Esophagus squamous epithelium (tissue), 5 donors: ENCODE measurements around the gene SPECC1L. TPM values are rescaled to one million over a fixed set of nuclear protein-coding genes. Genes with fewer than 3 reads are reported as not detected.
"Not testable (repeated sequence)": the region's sequence is repeated elsewhere in the genome, so short reads cannot be mapped to it uniquely, and the experiment has no call there.

Experiments
- DNase-seq: peaks from one replicate; lab custom pipeline; 2025; lab: John Stamatoyannopoulos, UW
- H3K27ac ChIP-seq, 4 donors: fragments of 200-600 bp; sonication (generic); one replicate each; pipeline ENCODE4 v1.5.1; 2016 to 2019; ENCODE audit warnings: mild to moderate bottlenecking in 1 of 4
- H3K27me3 ChIP-seq, 4 donors: fragments of 200-600 bp; sonication (generic); 1 replicate in 3 of 4; 2 replicates in 1 of 4; pipeline versions ENCODE4 v1.5.1 to v1.6.0; 2017 to 2021; ENCODE audit warnings: antibody characterized with exemption in 1 of 4
- H3K36me3 ChIP-seq, 3 donors: fragments of 200-600 bp; sonication (generic); one replicate each; pipeline ENCODE4 v1.5.1; 2016 to 2019
- H3K4me1 ChIP-seq, 3 donors: fragments of 200-600 bp; sonication (generic); one replicate each; pipeline ENCODE4 v1.5.1; 2017 to 2019
- H3K4me3 ChIP-seq, 4 donors: fragments of 200-600 bp; sonication (generic); 1 replicate in 3 of 4; 2 replicates in 1 of 4; pipeline ENCODE4 v1.5.1; 2016 to 2019; ENCODE audit warnings: mild to moderate bottlenecking in 2 of 4, moderate library complexity in 1 of 4
- H3K9me3 ChIP-seq, 3 donors: fragments of 200-600 bp; sonication (generic); one replicate each; pipeline ENCODE4 v1.5.1; 2016 to 2019
- CTCF ChIP-seq, 6 experiments: fragments of 450-650 bp in 4 of 6; fragments of 200-600 bp in 2 of 6; sonication (generic) in 2 of 6; IDR thresholded peaks; one replicate each; pipeline ENCODE4 v1.5.1; 2016 to 2019; ENCODE audit warnings: antibody characterized with exemption in 6 of 6, mild to moderate bottlenecking in 4 of 6, moderate library complexity in 4 of 6
- POLR2A ChIP-seq, 4 donors: fragments of 450-650 bp; IDR thresholded peaks; one replicate each; pipeline ENCODE4 v1.6.1; 2017; ENCODE audit warnings: antibody characterized with exemption in 4 of 4, mild to moderate bottlenecking in 4 of 4, moderate library complexity in 3 of 4
- WGBS, 2 donors: methylation state at CpG; one replicate each; pipeline ENCODE4 v1.1.5; 2018; 5-methylcytosine and 5-hydroxymethylcytosine counted together
- intact Hi-C: fragments of 100-400 bp; cut with DNase I; formaldehyde crosslinking; loops from one replicate; pipeline ENCODE4 v1.15.0; 2022
- total RNA-seq, 4 donors: library from RNA; depleted of rRNA; stranded (reverse); fragments of >200 nt; gene quantifications; one replicate each; pipeline ENCODE4 v1.1.0, GENCODE V29; 2016
- donor health status: DM: yes; HTN: yes; CAD: no.

Gene SPECC1L
- total RNA-seq, 4 donors from 2014 or later = 21.4 to 31.9 (median 27.7) TPM

GRCh38 chr22:24271386-24271854, 789 bp downstream of the SPECC1L start:
- peaks cover 20 to 58% (median 25%) of the 10 kb centered on the region in 3 donors for H3K4me1 ChIP-seq
- H3K4me3 ChIP-seq = peak overlapping the region; percentile 77 to 88 (median 82)
- H3K27me3 ChIP-seq = no peaks in the 10 kb centered on the region
- H3K27ac ChIP-seq = peak overlapping the region; percentile 94 to 98 (median 95)
- no peaks in the 10 kb centered on the region for H3K9me3 ChIP-seq
- TF ChIP-seq CTCF (IDR thresholded peaks at IDR 0.05) = no peak
- TF ChIP-seq POLR2A (IDR thresholded peaks at IDR 0.05) = no peak
- intact Hi-C loops = no loop called here
- DNase-seq = no peak
- H3K36me3 ChIP-seq = no peaks in the 10 kb centered on the region
- WGBS, 2 donors = 1 to 2% methylated on average over 5 to 9 of the region's 25 CpGs

GRCh38 chr22:24273031-24273430, 2.4 kb downstream of the SPECC1L start:
- intact Hi-C loops, H3K27ac ChIP-seq, H3K27me3 ChIP-seq, DNase-seq, H3K36me3 ChIP-seq, H3K9me3 ChIP-seq, H3K4me3 ChIP-seq: not testable (repeated sequence)
- H3K4me1 ChIP-seq = peaks cover 20 to 58% (median 25%) of the 10 kb centered on the region in 3 donors
- WGBS, 2 donors = 70 to 92% methylated on average over 2 of the region's 2 CpGs

- Histone ChIP-seq H3K27ac (peak overlapping the region in 2 of 4 donors; percentile 58 to 64), H3K4me1 (peaks cover 20 to 62% (median 29%) of the 10 kb centered on the region in 3 donors)
- H3K36me3 ChIP-seq, DNase-seq, intact Hi-C loops, H3K27me3 ChIP-seq, H3K4me3 ChIP-seq, H3K9me3 ChIP-seq: not testable (repeated sequence)
- 33 to 41% methylated on average over 2 to 4 of the region's 4 CpGs for WGBS, 2 donors
These were observed 3.3 kb downstream of the SPECC1L start for GRCh38 chr22:24273906-24274305.

GRCh38 chr22:24274696-24275405, 4.2 kb downstream of the SPECC1L start:
- peak overlapping the region; percentile 19 to 64 (median 58) for H3K27ac ChIP-seq
- H3K36me3 ChIP-seq, H3K4me3 ChIP-seq, H3K27me3 ChIP-seq, H3K9me3 ChIP-seq, intact Hi-C loops, DNase-seq: not testable (repeated sequence)
- peaks cover 27 to 68% (median 36%) of the 10 kb centered on the region in 3 donors for H3K4me1 ChIP-seq
- 40 to 51% methylated on average over 2 to 4 of the region's 7 CpGs for WGBS, 2 donors
- peak in 1 of 6 experiments; percentile 22 for TF ChIP-seq CTCF (IDR thresholded peaks at IDR 0.05)

- H3K9me3 ChIP-seq, DNase-seq, H3K36me3 ChIP-seq, H3K4me3 ChIP-seq, intact Hi-C loops, H3K27me3 ChIP-seq: not testable (repeated sequence)
- peaks cover 12 to 63% (median 16%) of the 10 kb centered on the region in 3 donors for H3K4me1 ChIP-seq
- peak overlapping the region in 2 of 4 donors; percentile 13 to 26 for H3K27ac ChIP-seq
- WGBS, 2 donors = 71 to 83% methylated on average over 1 of the region's 1 CpG
These were observed 9.7 kb downstream of the SPECC1L start for GRCh38 chr22:24280363-24280762.

GRCh38 chr22:24282401-24282800, 11.8 kb downstream of the SPECC1L start:
- WGBS, 2 donors = 31 to 39% methylated on average over 2 of the region's 2 CpGs
- Histone ChIP-seq H3K27ac (peak overlapping the region in 2 of 4 donors; percentile 34 to 61), H3K4me1 (peaks cover 12 to 74% (median 20%) of the 10 kb centered on the region in 3 donors), H3K27me3 (no peaks in the 10 kb centered on the region), H3K9me3 (no peaks in the 10 kb centered on the region), H3K4me3 (no peak overlapping the region), H3K36me3 (no peaks in the 10 kb centered on the region)
- no peak for DNase-seq
- intact Hi-C loops = no loop called here
- TF ChIP-seq POLR2A (IDR thresholded peaks at IDR 0.05) = no peak

- DNase-seq = no peak
- Histone ChIP-seq H3K27ac (peak overlapping the region in 2 of 4 donors; percentile 21 to 41), H3K4me1 (peaks cover 5 to 85% (median 16%) of the 10 kb centered on the region in 3 donors), H3K27me3 (no peaks in the 10 kb centered on the region), H3K9me3 (no peaks in the 10 kb centered on the region), H3K4me3 (no peak overlapping the region), H3K36me3 (no peaks in the 10 kb centered on the region)
- WGBS, 2 donors = 60% methylated on average over 2 of the region's 2 CpGs
- TF ChIP-seq CTCF (IDR thresholded peaks at IDR 0.05) (no peak), POLR2A (IDR thresholded peaks at IDR 0.05) (no peak)
- intact Hi-C loops = no loop called here
These were observed 14.1 kb downstream of the SPECC1L start for GRCh38 chr22:24284747-24285203.
